Right lobe of liver (tissue), 6 donors: ENCODE results near the gene EDN2. TPM values are rescaled to one million over a fixed set of nuclear protein-coding genes. Genes with fewer than 3 reads are reported as not detected.

Experiments used
- ATAC-seq, 4 donors: fragments of 200-7000 bp; cut with Tn5 transposase; one replicate each; pipeline ENCODE4 v1.9.1; 2020; ENCODE audit warnings: mild to moderate bottlenecking in 4 of 4, moderate library complexity in 4 of 4
- DNase-seq, 3 donors: peaks; one replicate each; pipeline ENCODE4 v3.0.0-alpha.2; 2020
- H3K27ac ChIP-seq, 3 donors: fragments of 200-600 bp; one replicate each; pipeline ENCODE4 v1.8.0; 2022
- H3K27me3 ChIP-seq, 2 donors: fragments of 200-600 bp; one replicate each; pipeline ENCODE4 v1.8.0; 2022
- H3K36me3 ChIP-seq, 4 donors: fragments of 200-600 bp; sonication (generic) in 1 of 4; one replicate each; pipeline versions ENCODE4 v1.5.1 to v1.8.0; 2017 to 2022; ENCODE audit warnings: control low read depth in 1 of 4
- H3K4me1 ChIP-seq, 4 donors: fragments of 200-600 bp; sonication (generic) in 1 of 4; one replicate each; pipeline versions ENCODE4 v1.5.1 to v1.8.0; 2017 to 2022; ENCODE audit warnings: control low read depth in 1 of 4
- H3K4me3 ChIP-seq, 3 donors: fragments of 200-600 bp; one replicate each; pipeline ENCODE4 v1.8.0; 2022
- H3K9me3 ChIP-seq, 4 donors: fragments of 200-600 bp; sonication (generic) in 1 of 4; one replicate each; pipeline versions ENCODE4 v1.5.1 to v1.8.0; 2017 to 2022; ENCODE audit warnings: control low read depth in 1 of 4
- POLR2A ChIP-seq: fragments of 450-650 bp; IDR thresholded peaks from one replicate; pipeline ENCODE4 v1.6.1; 2017; ENCODE audit warnings: antibody characterized with exemption, mild to moderate bottlenecking
- WGBS: methylation state at CpG from one replicate; pipeline ENCODE4 v1.1.6; 2018; ENCODE audit warnings: low coverage, low lambda C conversion rate; ENCODE audit not compliant: insufficient coverage; ENCODE audit errors: missing lambda C conversion rate; 5-methylcytosine and 5-hydroxymethylcytosine counted together
- intact Hi-C, 2 donors: fragments of 100-400 bp; cut with DNase I; formaldehyde crosslinking; loops; one replicate each; pipeline versions ENCODE4 v1.11.2 to v1.14.1; 2022
- total RNA-seq, 6 experiments: library from RNA; depleted of rRNA in 2 of 6; stranded (reverse); fragments of >200 nt in 2 of 6; fragmentation: NEBNext Ultra II Directional in 3 of 6; extraction: Animal tissue kit (Norgen Biotek cat#: 25700) in 3 of 6; gene quantifications; one replicate each; pipeline versions ENCODE4 v1.1.0 to v1.2.4, GENCODE V29; 2016 to 2023
- TF ChIP-seq, protein P1 (sequence below), 4 donors: fragments of 200-600 bp in 3 of 4; fragments of 450-650 bp in 1 of 4; IDR thresholded peaks; one replicate each; pipeline versions ENCODE4 v1.5.1 to v1.8.0; 2016 to 2022; ENCODE audit warnings: antibody characterized with exemption in 4 of 4, mild to moderate bottlenecking in 2 of 4
- donor health status: DM: no; HTN: yes; CAD: no.
- donor health status: DM: no; HTN: no; CAD: no.
- donor health status: DM: no; HTN: no; CAD: no.
- donor health status: DM: no; HTN: yes; CAD: no.
- donor health status: DM: no; HTN: yes; CAD: no.

The EDN2 gene
- total RNA-seq, 6 experiments from 2014 or later = 0.18 to 1.6 (median 0.31) TPM; not detected in 2

DNA sequence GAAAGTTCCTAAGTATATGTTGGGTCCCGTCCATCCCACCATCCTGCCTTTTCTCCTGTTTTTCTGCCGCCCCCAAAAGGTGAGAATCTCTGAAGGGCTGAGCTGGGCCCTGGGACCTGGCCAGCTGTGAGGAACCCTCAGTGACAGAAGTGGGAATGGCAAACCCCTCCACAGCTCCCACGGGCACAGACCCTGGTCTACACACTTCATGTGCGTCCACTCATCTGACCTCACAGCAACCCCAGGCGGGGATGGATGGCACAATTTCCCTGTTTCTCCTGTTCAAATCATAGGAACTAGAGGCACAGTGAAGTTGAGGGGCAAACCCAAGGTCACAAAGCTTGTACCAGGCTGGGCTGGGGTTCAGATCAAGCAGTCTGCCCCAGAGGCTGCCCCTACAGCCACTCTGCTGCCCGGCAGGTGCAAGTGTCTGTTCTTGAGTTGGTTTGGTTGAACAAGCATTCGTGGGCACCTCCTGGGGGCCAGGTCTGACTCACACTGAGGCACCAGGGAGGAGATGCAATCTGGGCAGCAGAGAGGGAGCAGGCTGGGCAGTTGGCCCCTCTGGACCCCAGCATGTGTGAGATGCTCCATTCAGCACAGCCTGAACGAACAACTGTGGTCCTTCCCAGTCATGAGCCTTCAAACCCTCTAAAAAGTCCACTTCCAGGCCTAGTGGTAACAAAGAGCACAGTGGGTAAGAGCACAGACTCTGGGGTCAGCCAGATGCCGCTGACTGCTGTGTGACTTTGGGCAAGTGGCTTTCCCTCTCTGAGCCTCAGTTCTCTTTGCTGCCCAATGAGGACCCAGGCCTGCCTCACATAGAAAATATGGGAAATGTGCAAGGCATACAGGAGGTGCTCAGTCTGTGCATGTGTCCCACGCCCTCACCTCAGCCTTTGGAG is 4.0 kb downstream of the EDN2 start:
- ATAC-seq = no peak
- Histone ChIP-seq H3K4me3 (no peak overlapping the region), H3K36me3 (no peaks in the 10 kb centered on the region), H3K4me1 (peaks cover 0 to 58% (median 18%) of the 10 kb centered on the region in 4 donors), H3K9me3 (no peaks in the 10 kb centered on the region), H3K27me3 (no peaks in the 10 kb centered on the region), H3K27ac (no peak overlapping the region)
- intact Hi-C loops = no loop called here
- TF ChIP-seq, protein P1, sequence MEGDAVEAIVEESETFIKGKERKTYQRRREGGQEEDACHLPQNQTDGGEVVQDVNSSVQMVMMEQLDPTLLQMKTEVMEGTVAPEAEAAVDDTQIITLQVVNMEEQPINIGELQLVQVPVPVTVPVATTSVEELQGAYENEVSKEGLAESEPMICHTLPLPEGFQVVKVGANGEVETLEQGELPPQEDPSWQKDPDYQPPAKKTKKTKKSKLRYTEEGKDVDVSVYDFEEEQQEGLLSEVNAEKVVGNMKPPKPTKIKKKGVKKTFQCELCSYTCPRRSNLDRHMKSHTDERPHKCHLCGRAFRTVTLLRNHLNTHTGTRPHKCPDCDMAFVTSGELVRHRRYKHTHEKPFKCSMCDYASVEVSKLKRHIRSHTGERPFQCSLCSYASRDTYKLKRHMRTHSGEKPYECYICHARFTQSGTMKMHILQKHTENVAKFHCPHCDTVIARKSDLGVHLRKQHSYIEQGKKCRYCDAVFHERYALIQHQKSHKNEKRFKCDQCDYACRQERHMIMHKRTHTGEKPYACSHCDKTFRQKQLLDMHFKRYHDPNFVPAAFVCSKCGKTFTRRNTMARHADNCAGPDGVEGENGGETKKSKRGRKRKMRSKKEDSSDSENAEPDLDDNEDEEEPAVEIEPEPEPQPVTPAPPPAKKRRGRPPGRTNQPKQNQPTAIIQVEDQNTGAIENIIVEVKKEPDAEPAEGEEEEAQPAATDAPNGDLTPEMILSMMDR (IDR thresholded peaks at IDR 0.05) = no peak
- TF ChIP-seq POLR2A = no peak
- WGBS = 96% methylated on average over 5 of the region's 10 CpGs
- peak in 1 of 3 donors; percentile 44 for DNase-seq

DNA sequence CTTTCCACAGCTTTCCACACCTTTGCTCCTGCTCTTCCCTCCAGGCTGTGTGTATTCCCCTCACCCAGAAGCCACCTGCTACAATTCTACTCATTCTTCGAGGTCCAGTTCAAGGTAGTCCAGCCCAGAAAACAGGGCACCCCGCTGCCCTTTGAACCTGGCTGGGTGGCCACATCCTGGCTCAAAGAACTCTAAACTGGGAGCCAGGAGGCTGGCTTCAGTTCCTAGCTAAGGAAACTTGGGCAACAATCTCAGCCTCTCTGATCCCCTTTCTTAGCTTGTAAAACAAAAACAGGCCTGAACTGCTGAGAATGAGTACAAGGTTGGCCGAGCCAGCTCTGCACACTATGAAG is 4.7 kb downstream of the EDN2 start:
- WGBS = 29% methylated on average over 3 of the region's 3 CpGs
- Histone ChIP-seq H3K4me1 (peaks cover 0 to 56% (median 16%) of the 10 kb centered on the region in 4 donors), H3K27ac (no peak overlapping the region), H3K27me3 (no peaks in the 10 kb centered on the region), H3K9me3 (no peaks in the 10 kb centered on the region), H3K4me3 (no peak overlapping the region), H3K36me3 (no peaks in the 10 kb centered on the region)
- peak in 1 of 3 donors; percentile 64 for DNase-seq
- ATAC-seq = peak in 1 of 4 donors; percentile 17
- TF ChIP-seq, protein P1 (IDR thresholded peaks at IDR 0.05) = no peak
- TF ChIP-seq POLR2A = no peak
- intact Hi-C loops = no loop called here

DNA sequence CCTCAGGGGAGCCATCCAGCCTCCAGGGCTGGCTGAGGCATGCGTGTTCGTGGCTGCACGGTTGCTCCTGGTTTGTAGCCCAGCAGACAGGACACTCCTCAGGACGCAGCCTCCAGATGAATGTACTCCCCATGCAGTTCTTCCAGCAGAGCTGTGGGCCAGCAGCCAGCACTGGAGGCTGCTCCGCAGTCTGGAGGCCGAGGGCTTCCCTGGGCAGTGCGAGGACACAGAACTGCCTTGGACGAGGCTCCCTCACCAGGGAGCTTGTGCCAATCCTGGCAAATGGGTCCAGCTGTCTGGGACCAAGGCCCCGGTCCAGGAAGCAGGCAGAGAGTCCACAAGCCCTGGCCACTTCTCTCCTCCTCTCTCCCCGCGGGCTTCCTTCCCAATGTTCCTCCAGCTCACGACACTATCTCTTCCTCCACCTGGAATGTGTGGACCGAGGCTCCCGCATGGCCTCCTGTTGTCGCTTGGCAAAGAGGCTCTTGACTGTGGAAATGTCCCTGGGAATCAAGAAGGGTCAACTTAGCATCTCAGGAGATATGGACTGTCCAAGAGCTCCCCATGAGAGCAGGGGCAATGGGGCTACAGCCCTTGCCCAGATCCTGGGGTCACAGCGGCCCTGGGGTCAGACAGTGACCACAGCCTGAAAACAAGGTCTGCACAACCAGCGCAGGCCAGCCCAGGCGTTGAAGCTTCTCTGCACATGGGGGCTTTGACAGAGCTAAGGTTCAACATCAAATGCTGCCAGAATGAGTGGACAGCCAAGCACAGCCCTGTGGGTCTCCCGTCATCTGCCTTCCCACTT is 5.3 kb downstream of the EDN2 start:
- peak in 1 of 4 donors; percentile 22 for ATAC-seq
- H3K27ac ChIP-seq = no peak overlapping the region
- peak in 2 of 3 donors; percentile 59 to 67 for DNase-seq
- H3K4me3 ChIP-seq = no peak overlapping the region
- no peaks in the 10 kb centered on the region for H3K27me3 ChIP-seq
- TF ChIP-seq POLR2A = no peak
- TF ChIP-seq, protein P1 (IDR thresholded peaks at IDR 0.05) = no peak
- 92% methylated on average over 4 of the region's 19 CpGs for WGBS
- peaks cover 0 to 51% (median 13%) of the 10 kb centered on the region in 4 donors for H3K4me1 ChIP-seq
- H3K9me3 ChIP-seq = no peaks in the 10 kb centered on the region
- no peaks in the 10 kb centered on the region for H3K36me3 ChIP-seq
- intact Hi-C loops = no loop called here

DNA sequence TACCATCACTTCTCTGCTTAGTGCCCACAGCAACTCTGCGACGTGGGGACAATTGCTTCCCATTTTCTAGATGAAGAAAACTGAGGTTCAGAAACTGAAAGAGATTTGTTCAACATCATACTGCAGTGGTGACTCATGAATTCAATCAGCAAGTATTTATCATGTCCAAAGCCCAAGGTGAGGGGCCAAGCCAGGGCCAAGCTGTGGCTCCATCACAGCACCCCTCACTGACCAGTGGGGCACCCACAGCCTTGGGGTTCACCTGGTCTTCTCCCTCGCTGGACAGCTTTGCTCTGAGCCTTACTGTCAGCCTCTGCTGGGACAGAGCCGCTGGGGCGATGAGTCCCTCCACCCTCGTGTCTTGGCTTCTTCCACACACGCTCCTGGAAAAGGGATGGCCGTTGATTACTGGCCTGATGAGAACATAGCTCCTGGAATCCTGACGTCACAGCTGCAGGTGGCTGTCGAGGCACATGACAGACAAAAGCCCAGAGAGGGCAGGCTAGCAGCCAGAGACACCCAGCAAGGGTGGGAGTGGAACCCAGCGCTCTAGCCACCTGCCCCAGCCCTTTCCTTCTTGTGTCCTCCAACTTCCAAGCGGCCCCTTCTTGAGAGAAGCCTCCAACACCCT is 6.2 kb downstream of the EDN2 start:
- H3K4me1 ChIP-seq = peaks cover 0 to 44% (median 11%) of the 10 kb centered on the region in 4 donors
- no peak for ATAC-seq
- H3K27ac ChIP-seq = no peak overlapping the region
- intact Hi-C loops = no loop called here
- H3K9me3 ChIP-seq = no peaks in the 10 kb centered on the region
- TF ChIP-seq, protein P1 (IDR thresholded peaks at IDR 0.05) = no peak
- no peak for TF ChIP-seq POLR2A
- WGBS = 83% methylated on average over 10 of the region's 12 CpGs
- no peak overlapping the region for H3K4me3 ChIP-seq
- no peaks in the 10 kb centered on the region for H3K27me3 ChIP-seq
- DNase-seq = peak in 1 of 3 donors; percentile 33
- H3K36me3 ChIP-seq = no peaks in the 10 kb centered on the region
